LNCAP (cell line): ENCODE measurements around the gene LRRC45.

ENCODE experiments used
- CTCF ChIP-seq: fragments of 450-650 bp; IDR thresholded peaks from 2 replicates; pipeline ENCODE4 v1.5.1; 2017; ENCODE audit warnings: mild to moderate bottlenecking

Gene LRRC45

GRCh38 chr17:82008258-82008940 lies 14.7 kb upstream of the LRRC45 start:
- TF ChIP-seq CTCF = no peak

- TF ChIP-seq CTCF = no peak
Observed at GRCh38 chr17:82008941-82009405, 14.1 kb upstream of the LRRC45 start.

GRCh38 chr17:82009413-82009812 lies 13.7 kb upstream of the LRRC45 start:
- TF ChIP-seq CTCF = no peak

- no peak for TF ChIP-seq CTCF
Observed at GRCh38 chr17:82010575-82011525, 12.3 kb upstream of the LRRC45 start.

GRCh38 chr17:82011617-82012187 lies 11.4 kb upstream of the LRRC45 start:
- TF ChIP-seq CTCF = no peak

GRCh38 chr17:82012261-82012639 lies 10.9 kb upstream of the LRRC45 start:
- no peak for TF ChIP-seq CTCF

GRCh38 chr17:82012640-82013295 lies 10.3 kb upstream of the LRRC45 start:
- TF ChIP-seq CTCF = no peak
